C4-2B (cell line): ENCODE results near the gene CRYGN.

ENCODE experiments used
- H3K27ac ChIP-seq: fragments of 450-650 bp; 2 replicates; pipeline ENCODE4 v1.5.1; 2017
- ZFX ChIP-seq: fragments of 450-650 bp; IDR thresholded peaks from 2 replicates; pipeline ENCODE4 v1.6.1; 2017
- TF ChIP-seq, protein P1 (sequence below): fragments of 450-650 bp; conservative IDR thresholded peaks from 2 replicates; pipeline ENCODE4 v1.5.1; 2017; ENCODE audit warnings: mild to moderate bottlenecking

CRYGN gene

DNA sequence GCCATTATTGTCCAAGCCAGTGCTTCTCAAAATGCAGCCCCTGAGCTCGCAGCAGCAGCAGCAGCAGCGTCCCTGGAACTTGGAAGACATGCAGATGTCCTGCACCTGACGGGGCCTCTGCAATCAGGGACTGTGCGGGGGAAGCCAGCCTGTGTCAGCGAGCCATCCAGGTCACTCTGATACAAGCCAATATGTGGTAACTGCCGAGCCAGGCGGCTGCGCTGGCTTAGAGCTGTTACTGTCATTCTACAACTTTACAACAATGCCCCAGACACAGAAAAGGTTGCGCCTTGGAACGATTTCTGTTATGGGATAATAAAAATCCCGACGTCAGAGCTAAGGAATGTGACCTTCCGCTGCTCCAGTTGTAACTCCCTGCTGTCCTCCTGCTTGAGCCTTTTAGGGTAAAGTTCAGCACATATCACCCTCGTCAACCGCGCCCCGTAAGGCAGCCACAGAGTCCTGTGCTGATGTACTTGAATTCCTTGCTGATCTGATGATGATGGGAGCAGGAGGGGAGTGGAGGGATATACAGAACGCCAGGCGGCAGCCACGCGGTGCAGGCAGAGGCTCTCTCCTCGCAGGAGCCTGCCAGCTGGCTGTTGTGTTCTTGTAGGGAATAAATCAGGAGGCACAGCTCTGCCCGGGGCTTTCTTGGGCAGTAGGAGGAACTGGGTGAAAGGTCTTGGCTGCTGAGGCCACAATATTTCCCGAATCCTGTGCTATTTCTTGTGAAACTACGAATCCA is 20.0 kb upstream of the CRYGN start:
- no peak for TF ChIP-seq ZFX
- TF ChIP-seq, protein P1, sequence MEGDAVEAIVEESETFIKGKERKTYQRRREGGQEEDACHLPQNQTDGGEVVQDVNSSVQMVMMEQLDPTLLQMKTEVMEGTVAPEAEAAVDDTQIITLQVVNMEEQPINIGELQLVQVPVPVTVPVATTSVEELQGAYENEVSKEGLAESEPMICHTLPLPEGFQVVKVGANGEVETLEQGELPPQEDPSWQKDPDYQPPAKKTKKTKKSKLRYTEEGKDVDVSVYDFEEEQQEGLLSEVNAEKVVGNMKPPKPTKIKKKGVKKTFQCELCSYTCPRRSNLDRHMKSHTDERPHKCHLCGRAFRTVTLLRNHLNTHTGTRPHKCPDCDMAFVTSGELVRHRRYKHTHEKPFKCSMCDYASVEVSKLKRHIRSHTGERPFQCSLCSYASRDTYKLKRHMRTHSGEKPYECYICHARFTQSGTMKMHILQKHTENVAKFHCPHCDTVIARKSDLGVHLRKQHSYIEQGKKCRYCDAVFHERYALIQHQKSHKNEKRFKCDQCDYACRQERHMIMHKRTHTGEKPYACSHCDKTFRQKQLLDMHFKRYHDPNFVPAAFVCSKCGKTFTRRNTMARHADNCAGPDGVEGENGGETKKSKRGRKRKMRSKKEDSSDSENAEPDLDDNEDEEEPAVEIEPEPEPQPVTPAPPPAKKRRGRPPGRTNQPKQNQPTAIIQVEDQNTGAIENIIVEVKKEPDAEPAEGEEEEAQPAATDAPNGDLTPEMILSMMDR: no peak; the same call in 1 of the 2 replicates
- H3K27ac ChIP-seq: peak overlapping the region; percentile 36

DNA sequence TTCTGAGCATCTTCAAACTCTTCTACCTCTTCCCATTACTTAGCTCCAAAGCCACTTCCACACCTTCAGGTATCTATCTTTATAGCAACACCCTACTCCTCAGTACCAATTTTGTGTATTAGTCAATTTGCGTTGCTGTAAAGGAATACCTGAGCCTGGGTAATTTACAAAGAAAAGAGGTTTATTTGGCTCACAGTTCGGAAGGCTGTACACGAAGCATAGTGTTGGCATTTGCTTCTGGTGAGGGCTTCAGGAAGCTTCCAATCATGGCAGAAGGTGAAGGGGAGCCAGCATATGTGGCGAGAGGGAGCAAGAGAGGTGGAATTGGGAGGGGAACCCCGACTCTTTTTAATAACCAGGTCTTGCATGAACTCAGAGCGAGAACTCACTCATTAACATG is 17.6 kb upstream of the CRYGN start:
- H3K27ac ChIP-seq: no peak overlapping the region
- TF ChIP-seq, protein P1: no peak
- TF ChIP-seq ZFX: no peak

DNA sequence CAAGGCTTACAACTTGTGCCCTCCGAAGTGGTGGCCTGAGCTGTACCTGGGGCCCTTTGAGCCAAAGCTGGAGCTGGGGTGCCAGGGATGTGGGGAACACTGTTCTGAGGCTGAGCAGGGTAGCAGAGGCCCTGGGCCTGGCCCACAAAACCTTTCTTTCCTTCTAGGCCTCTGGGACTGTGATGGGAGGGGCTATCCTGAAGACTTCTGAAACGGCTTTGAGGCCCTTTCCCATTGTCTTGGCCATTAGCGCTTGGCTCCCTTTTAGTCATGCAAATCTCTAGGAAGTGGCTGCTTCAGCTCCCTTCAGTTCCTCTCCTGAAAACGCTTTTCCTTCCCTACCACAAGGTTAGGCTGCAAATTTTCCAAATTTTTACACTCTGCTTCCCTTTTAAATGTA is 16.8 kb upstream of the CRYGN start:
- H3K27ac ChIP-seq: no peak overlapping the region
- TF ChIP-seq ZFX: no peak
- TF ChIP-seq, protein P1: no peak

DNA sequence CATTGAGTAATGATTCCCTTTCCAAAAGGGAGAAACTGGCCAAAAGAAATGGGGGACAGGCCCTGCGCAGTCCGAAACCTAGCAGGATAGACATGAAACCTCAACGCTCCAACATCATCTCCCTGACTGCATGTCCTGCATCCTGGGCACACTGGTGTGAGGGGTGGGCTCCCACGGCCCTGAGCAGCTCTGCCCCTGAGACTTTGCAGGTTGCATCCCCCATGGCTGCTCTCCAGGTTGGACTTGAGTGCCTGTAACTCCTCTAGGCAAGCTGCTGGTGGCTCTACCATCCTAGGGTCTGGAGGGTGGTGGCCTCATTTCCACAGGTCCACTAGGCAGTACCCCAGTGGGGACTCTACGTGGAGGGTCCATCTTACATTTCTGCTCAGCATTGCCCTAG is 16.3 kb upstream of the CRYGN start:
- TF ChIP-seq ZFX: no peak
- TF ChIP-seq, protein P1: no peak
- no peak overlapping the region for H3K27ac ChIP-seq

DNA sequence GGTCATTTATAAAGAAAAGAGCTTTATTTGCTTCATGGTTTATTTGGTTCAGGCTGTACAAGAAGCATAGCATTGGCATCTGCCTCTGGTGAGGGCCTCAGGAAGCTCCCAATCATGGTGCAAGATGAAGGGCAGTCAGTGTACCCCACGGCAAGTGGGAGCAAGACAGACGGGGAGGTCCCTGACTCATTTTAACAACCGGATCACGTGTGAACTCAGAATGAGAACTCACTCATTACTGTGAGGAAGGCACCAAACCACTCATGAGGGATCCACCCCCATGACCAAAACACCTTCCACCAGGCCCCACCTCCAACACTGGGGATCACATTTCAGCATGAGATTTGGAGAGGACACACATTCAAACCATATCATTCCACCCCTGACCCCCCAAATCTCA is 15.7 kb upstream of the CRYGN start:
- no peak overlapping the region for H3K27ac ChIP-seq
- TF ChIP-seq, protein P1: no peak
- TF ChIP-seq ZFX: no peak

DNA sequence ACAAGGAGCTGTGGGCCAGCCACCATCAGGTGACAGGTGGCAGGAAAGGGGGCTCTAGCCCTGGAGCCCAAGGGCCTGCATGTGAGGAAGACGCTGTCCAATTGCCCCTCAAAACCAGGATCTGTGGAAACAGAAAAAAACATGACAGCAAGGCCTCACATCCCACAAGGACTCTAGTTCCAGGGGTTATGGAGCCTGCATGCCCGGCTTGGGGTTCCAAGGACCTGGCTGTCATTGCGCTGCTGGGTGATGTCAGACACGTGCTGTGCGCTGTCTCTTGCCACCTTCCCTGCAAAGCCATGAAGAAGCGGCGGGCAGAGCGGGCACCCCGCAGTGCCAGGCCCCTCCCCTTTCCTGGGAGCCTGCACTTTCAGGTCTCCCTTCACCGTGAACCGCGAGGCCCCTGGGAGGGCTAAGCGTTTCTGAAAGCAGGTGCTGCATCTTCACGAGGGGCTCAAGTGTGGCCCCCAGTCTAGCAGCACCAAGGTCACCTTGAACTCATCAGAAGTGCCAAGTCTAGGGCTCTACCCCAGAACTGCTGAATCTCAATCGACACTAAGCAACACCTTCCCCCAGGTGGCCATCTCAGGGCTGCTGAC is 15.1 kb upstream of the CRYGN start:
- TF ChIP-seq ZFX: no peak
- TF ChIP-seq, protein P1: no peak
- H3K27ac ChIP-seq: no peak overlapping the region

DNA sequence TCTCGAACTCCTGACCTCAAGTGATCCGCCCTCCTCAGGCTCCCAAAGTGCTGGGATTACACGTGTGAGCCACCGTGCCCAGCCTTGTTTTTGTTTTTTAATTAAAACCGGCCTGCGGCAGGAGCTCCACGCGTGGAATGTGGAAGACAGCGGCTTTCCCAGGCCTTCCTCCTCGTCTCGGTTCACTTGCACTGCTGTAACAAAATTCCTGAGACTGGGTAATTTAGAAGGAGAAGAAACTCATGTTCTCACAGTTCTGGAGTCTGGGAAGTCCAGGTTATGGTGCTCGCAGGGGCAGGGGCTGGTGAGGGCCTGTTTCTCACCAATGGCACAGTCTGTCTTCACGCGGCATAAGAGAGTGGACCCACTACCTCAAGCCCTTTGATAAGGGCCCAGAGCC is 14.4 kb upstream of the CRYGN start:
- no peak for TF ChIP-seq ZFX
- TF ChIP-seq, protein P1: no peak
- no peak overlapping the region for H3K27ac ChIP-seq
